SK-N-SH (cell line): ENCODE data around the gene TDRD12.

Experiments used
- EZH2phosphoT487 ChIP-seq: fragments of 200-600 bp; sonication (generic); IDR thresholded peaks from 2 replicates; pipeline ENCODE4 v1.6.1; 2017; ENCODE audit warnings: low read depth, mixed run types, mild to moderate bottlenecking, antibody characterized with exemption, moderate library complexity, borderline replicate concordance
- TAF1 ChIP-seq: IDR thresholded peaks from 2 replicates; pipeline ENCODE4 v1.6.1; 2012; ENCODE audit warnings: low read depth, mild to moderate bottlenecking, low read length, moderate library complexity, borderline replicate concordance
- TF ChIP-seq, protein P1 (sequence below): fragments of 200-600 bp; sonication (generic); IDR thresholded peaks from 2 replicates; pipeline ENCODE4 v1.6.1; 2017; ENCODE audit warnings: antibody characterized with exemption, mild to moderate bottlenecking, moderate library complexity

GRCh38 chr19:32862173-32862572 is 142.6 kb downstream of the TDRD12 start:
- TF ChIP-seq, protein P1, sequence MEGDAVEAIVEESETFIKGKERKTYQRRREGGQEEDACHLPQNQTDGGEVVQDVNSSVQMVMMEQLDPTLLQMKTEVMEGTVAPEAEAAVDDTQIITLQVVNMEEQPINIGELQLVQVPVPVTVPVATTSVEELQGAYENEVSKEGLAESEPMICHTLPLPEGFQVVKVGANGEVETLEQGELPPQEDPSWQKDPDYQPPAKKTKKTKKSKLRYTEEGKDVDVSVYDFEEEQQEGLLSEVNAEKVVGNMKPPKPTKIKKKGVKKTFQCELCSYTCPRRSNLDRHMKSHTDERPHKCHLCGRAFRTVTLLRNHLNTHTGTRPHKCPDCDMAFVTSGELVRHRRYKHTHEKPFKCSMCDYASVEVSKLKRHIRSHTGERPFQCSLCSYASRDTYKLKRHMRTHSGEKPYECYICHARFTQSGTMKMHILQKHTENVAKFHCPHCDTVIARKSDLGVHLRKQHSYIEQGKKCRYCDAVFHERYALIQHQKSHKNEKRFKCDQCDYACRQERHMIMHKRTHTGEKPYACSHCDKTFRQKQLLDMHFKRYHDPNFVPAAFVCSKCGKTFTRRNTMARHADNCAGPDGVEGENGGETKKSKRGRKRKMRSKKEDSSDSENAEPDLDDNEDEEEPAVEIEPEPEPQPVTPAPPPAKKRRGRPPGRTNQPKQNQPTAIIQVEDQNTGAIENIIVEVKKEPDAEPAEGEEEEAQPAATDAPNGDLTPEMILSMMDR = no peak
- TF ChIP-seq EZH2phosphoT487 (no peak), TAF1 (no peak)
